K562 (cell line): ENCODE measurements around the gene ZNF284. TPM values are rescaled to one million over a fixed set of nuclear protein-coding genes. Genes with fewer than 3 reads are reported as not detected.

Experiments
- BRD4 ChIP-seq: fragments of 200-600 bp; sonication (generic); IDR thresholded peaks from 2 replicates; pipeline ENCODE4 v1.6.1; 2017; ENCODE audit warnings: inconsistent platforms
- CSDE1 ChIP-seq, 2 experiments: fragments of 450-650 bp; IDR thresholded peaks; 2 replicates each; pipeline ENCODE4 v1.6.1; 2016; ENCODE audit warnings: mild to moderate bottlenecking in 1 of 2
- MECOM ChIP-seq: fragments of 250-450 bp; sonication (Bioruptor Pico); IDR thresholded peaks from 2 replicates; pipeline ENCODE4 v1.8.0; 2022; ENCODE audit warnings: inconsistent platforms
- NONO ChIP-seq, 2 experiments: fragments of 200-400 bp in 1 of 2; fragments of 450-650 bp in 1 of 2; formaldehyde crosslinking in 1 of 2; IDR thresholded peaks; 2 replicates each; pipeline ENCODE4 v1.6.1; 2017; ENCODE audit warnings: low read depth in 2 of 2, mild to moderate bottlenecking in 2 of 2, moderate library complexity in 2 of 2, low read length in 1 of 2
- NR4A1 ChIP-seq, 2 experiments: fragments of 250-450 bp in 1 of 2; fragments of 450-650 bp in 1 of 2; sonication (Bioruptor Pico) in 1 of 2; IDR thresholded peaks; 2 replicates each; pipeline versions ENCODE4 v1.4.0 to v1.6.1; 2016 to 2020; ENCODE audit warnings: mild to moderate bottlenecking in 2 of 2, missing compliant biosample characterization in 1 of 2, missing genetic modification characterization in 1 of 2, moderate library complexity in 1 of 2
- POLR2A ChIP-seq: fragments of 450-650 bp; conservative IDR thresholded peaks from 2 replicates; pipeline ENCODE4 v1.6.1; 2016
- RFX1 ChIP-seq: fragments of 450-650 bp; IDR thresholded peaks from 2 replicates; pipeline ENCODE4 v1.6.1; 2016; ENCODE audit warnings: mild to moderate bottlenecking, moderate library complexity
- RHOXF2B ChIP-seq: fragments of 250-450 bp; sonication (Bioruptor Pico); conservative IDR thresholded peaks from 2 replicates; pipeline ENCODE4 v1.5.1; 2021
- SAFB ChIP-seq: fragments of 200-400 bp; formaldehyde crosslinking; IDR thresholded peaks from 2 replicates; pipeline ENCODE4 v1.6.1; 2017; ENCODE audit warnings: low read depth, low read length, borderline replicate concordance
- SIX5 ChIP-seq, 2 experiments: IDR thresholded peaks; 2 replicates each; pipeline ENCODE4 v1.6.1; 2011; ENCODE audit warnings: low read length in 2 of 2, borderline replicate concordance in 1 of 2, low read depth in 1 of 2, mild to moderate bottlenecking in 1 of 2, moderate library complexity in 1 of 2; ENCODE audit not compliant: insufficient read depth in 1 of 2
- TEAD1 ChIP-seq, 2 experiments: fragments of 450-650 bp in 1 of 2; sonication (generic) in 1 of 2; formaldehyde crosslinking; IDR thresholded peaks; 2 replicates each; pipeline versions ENCODE4 v1.4.0 to v1.8.0; 2020 to 2022; ENCODE audit warnings: mild to moderate bottlenecking in 2 of 2, missing genetic modification reagents in 1 of 2
- WHSC1 ChIP-seq: IDR thresholded peaks from one replicate; pipeline ENCODE4 v1.6.1; 2012; ENCODE audit warnings: low read length, control low read depth, inconsistent platforms
- ZBED1 ChIP-seq: IDR thresholded peaks from 2 replicates; pipeline ENCODE4 v1.6.1; 2014
- ZC3H4 ChIP-seq: sonication (generic); formaldehyde crosslinking; IDR thresholded peaks from 2 replicates; pipeline ENCODE4 v1.9.0; 2021; ENCODE audit warnings: missing genetic modification reagents, borderline replicate concordance
- ZFX ChIP-seq: sonication (generic); formaldehyde crosslinking; IDR thresholded peaks from 2 replicates; pipeline ENCODE4 v1.8.0; 2022; ENCODE audit warnings: mild to moderate bottlenecking, missing genetic modification reagents, moderate library complexity
- ZNF134 ChIP-seq: fragments of 250-450 bp; sonication (Bioruptor Pico); conservative IDR thresholded peaks from 2 replicates; pipeline ENCODE4 v1.4.0; 2020
- ZNF766 ChIP-seq: fragments of 200-800 bp; sonication (Bioruptor generic); conservative IDR thresholded peaks from 2 replicates; pipeline ENCODE4 v1.6.1; 2016; ENCODE audit warnings: missing genetic modification characterization, missing compliant biosample characterization
- polyA plus RNA-seq, 8 experiments: library from polyadenylated mRNA; depleted of rRNA in 4 of 8; stranded (reverse) in 5 of 8; unstranded in 3 of 8; fragments of >200 nt; fragmentation: Nextera tagmentation in 2 of 8; fragmentation: Illumina TruSeq in 1 of 8; extraction: Ambion mirVana in 2 of 8; extraction: Trizol in 1 of 8; gene quantifications; 2 replicates each; pipeline versions ENCODE4 v1.2.1 to v1.2.3, GENCODE V29; 2011 to 2014; ENCODE audit warnings: inconsistent platforms in 1 of 8, missing spikeins in 1 of 8
- total RNA-seq, 7 experiments: library from RNA; depleted of rRNA in 6 of 7; stranded (reverse); fragments of >200 nt in 6 of 7; fragmentation: Illumina TruSeq in 2 of 7; extraction: Trizol in 2 of 7; gene quantifications; 2 replicates each; pipeline versions ENCODE4 v1.2.1 to v1.2.3, GENCODE V29; 2011 to 2021; ENCODE audit warnings: low replicate concordance in 1 of 7
- TF ChIP-seq, protein P1 (sequence below): fragments of 250-450 bp; sonication (Bioruptor Pico); IDR thresholded peaks from 2 replicates; pipeline ENCODE4 v1.8.0; 2022; ENCODE audit warnings: moderate library complexity, mild to moderate bottlenecking, inconsistent platforms
- TF ChIP-seq, protein P2 (sequence below): sonication (generic); formaldehyde crosslinking; IDR thresholded peaks from 2 replicates; pipeline ENCODE4 v1.8.0; 2022; ENCODE audit warnings: mild to moderate bottlenecking, low read depth, missing genetic modification reagents
- TF ChIP-seq, protein P3 (sequence below): sonication (generic); formaldehyde crosslinking; IDR thresholded peaks from 2 replicates; pipeline ENCODE4 v1.9.0; 2022; ENCODE audit warnings: mild to moderate bottlenecking, missing genetic modification reagents
- TF ChIP-seq, protein P4 (sequence below): fragments of 200-800 bp; sonication (Bioruptor generic); IDR thresholded peaks from 2 replicates; pipeline ENCODE4 v1.6.1; 2016; ENCODE audit warnings: missing genetic modification characterization, missing compliant biosample characterization

ZNF284 gene
- total and polyA plus RNA-seq, 9 of the 15 experiments (the other 6 are each of a cell fraction or from before 2014, with no cell fraction given) = 0.07 to 0.24 (median 0.20) TPM

DNA sequence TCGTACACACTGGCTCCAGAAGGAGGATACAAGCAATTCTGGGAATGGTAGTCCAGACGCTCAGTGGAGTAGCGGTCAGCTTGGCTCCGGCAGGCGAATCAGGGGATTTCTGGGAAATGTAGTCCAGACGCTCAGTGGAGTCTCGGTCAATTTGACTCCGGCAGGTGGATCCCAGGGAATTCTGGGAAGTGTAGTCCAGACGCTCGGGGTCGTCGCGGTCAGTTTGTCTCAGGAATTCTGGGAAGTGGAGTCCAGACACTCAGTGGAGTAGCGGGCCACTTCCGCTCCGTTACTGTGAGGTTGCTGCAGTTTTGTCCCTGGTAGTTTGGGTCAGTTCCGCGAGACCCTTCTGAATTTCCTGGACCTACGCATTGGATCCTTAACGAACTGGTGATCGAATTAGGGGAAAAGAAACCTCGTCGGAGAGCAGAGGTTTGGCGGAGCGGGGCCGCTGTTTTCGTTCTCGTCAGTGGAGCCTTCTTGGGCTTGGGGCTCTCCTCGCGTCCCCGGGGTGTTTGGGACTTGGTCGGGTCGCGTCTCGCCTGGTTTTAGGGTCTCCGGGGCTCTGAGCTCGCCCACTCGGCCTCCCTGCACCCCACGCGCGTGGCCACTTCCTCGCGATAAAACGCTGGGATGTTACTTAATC is 41.3 kb downstream of the ZNF284 start, which contains the start of gene ZNF225 (continued):
- no peak for TF ChIP-seq NONO (IDR thresholded peaks at IDR 0.05; ENCODE audit: low read depth in 2 of 2, low read length in 1 of 2)
- no peak for TF ChIP-seq NR4A1 (CRISPR knock-in tag; IDR thresholded peaks at IDR 0.05)
- TF ChIP-seq NR4A1 (tag; IDR thresholded peaks at IDR 0.05) = no peak
- TF ChIP-seq ZFX (CRISPR knock-in tag) = 0 out of 2 replicates have a peak, but pooled peaks have one; percentile 25
- no peak for TF ChIP-seq RFX1
- TF ChIP-seq, protein P1, sequence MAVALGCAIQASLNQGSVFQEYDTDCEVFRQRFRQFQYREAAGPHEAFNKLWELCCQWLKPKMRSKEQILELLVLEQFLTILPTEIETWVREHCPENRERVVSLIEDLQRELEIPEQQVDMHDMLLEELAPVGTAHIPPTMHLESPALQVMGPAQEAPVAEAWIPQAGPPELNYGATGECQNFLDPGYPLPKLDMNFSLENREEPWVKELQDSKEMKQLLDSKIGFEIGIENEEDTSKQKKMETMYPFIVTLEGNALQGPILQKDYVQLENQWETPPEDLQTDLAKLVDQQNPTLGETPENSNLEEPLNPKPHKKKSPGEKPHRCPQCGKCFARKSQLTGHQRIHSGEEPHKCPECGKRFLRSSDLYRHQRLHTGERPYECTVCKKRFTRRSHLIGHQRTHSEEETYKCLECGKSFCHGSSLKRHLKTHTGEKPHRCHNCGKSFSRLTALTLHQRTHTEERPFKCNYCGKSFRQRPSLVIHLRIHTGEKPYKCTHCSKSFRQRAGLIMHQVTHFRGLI (CRISPR knock-in tag) = no peak
- no peak for TF ChIP-seq ZC3H4
- TF ChIP-seq, protein P2, sequence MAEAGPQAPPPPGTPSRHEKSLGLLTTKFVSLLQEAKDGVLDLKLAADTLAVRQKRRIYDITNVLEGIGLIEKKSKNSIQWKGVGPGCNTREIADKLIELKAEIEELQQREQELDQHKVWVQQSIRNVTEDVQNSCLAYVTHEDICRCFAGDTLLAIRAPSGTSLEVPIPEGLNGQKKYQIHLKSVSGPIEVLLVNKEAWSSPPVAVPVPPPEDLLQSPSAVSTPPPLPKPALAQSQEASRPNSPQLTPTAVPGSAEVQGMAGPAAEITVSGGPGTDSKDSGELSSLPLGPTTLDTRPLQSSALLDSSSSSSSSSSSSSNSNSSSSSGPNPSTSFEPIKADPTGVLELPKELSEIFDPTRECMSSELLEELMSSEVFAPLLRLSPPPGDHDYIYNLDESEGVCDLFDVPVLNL (CRISPR knock-in tag) = no peak
- peak; percentile 83 for TF ChIP-seq POLR2A
- peak; percentile 95 for TF ChIP-seq SIX5 (IDR thresholded peaks at IDR 0.05; ENCODE audit: borderline replicate concordance in 1 of 2, insufficient read depth in 1 of 2, low read depth in 1 of 2, low read length in 2 of 2)
- TF ChIP-seq, protein P3, sequence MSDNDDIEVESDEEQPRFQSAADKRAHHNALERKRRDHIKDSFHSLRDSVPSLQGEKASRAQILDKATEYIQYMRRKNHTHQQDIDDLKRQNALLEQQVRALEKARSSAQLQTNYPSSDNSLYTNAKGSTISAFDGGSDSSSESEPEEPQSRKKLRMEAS = no peak
- TF ChIP-seq ZNF134 (CRISPR knock-in tag) = 0 out of 2 replicates have a peak, but pooled peaks have one; percentile 40
- no peak for TF ChIP-seq ZBED1
- TF ChIP-seq ZNF766 = peak; percentile 97
- TF ChIP-seq RHOXF2B (CRISPR knock-in tag) = no peak
- TF ChIP-seq WHSC1 = no peak
- TF ChIP-seq, protein P4, sequence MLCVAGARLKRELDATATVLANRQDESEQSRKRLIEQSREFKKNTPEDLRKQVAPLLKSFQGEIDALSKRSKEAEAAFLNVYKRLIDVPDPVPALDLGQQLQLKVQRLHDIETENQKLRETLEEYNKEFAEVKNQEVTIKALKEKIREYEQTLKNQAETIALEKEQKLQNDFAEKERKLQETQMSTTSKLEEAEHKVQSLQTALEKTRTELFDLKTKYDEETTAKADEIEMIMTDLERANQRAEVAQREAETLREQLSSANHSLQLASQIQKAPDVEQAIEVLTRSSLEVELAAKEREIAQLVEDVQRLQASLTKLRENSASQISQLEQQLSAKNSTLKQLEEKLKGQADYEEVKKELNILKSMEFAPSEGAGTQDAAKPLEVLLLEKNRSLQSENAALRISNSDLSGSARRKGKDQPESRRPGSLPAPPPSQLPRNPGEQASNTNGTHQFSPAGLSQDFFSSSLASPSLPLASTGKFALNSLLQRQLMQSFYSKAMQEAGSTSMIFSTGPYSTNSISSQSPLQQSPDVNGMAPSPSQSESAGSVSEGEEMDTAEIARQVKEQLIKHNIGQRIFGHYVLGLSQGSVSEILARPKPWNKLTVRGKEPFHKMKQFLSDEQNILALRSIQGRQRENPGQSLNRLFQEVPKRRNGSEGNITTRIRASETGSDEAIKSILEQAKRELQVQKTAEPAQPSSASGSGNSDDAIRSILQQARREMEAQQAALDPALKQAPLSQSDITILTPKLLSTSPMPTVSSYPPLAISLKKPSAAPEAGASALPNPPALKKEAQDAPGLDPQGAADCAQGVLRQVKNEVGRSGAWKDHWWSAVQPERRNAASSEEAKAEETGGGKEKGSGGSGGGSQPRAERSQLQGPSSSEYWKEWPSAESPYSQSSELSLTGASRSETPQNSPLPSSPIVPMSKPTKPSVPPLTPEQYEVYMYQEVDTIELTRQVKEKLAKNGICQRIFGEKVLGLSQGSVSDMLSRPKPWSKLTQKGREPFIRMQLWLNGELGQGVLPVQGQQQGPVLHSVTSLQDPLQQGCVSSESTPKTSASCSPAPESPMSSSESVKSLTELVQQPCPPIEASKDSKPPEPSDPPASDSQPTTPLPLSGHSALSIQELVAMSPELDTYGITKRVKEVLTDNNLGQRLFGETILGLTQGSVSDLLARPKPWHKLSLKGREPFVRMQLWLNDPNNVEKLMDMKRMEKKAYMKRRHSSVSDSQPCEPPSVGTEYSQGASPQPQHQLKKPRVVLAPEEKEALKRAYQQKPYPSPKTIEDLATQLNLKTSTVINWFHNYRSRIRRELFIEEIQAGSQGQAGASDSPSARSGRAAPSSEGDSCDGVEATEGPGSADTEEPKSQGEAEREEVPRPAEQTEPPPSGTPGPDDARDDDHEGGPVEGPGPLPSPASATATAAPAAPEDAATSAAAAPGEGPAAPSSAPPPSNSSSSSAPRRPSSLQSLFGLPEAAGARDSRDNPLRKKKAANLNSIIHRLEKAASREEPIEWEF (CRISPR knock-in tag) = no peak
- no peak for TF ChIP-seq MECOM
- no peak for TF ChIP-seq SAFB
- no peak for TF ChIP-seq CSDE1 (IDR thresholded peaks at IDR 0.05)
- no peak for TF ChIP-seq BRD4
- no peak; a peak in 1 of 4 replicates for TF ChIP-seq TEAD1 (CRISPR knock-in tag; IDR thresholded peaks at IDR 0.05)
